ENCODE data around the gene LRRC10B. TPM values are rescaled to one million over a fixed set of nuclear protein-coding genes. Genes with fewer than 3 reads are reported as not detected.
A peak's percentile ranks its signal among the peaks of the same experiment; 100 is the strongest.

Gene LRRC10B
- total RNA-seq, 1 experiment from 2014 or later = 0.39 TPM

DNA sequence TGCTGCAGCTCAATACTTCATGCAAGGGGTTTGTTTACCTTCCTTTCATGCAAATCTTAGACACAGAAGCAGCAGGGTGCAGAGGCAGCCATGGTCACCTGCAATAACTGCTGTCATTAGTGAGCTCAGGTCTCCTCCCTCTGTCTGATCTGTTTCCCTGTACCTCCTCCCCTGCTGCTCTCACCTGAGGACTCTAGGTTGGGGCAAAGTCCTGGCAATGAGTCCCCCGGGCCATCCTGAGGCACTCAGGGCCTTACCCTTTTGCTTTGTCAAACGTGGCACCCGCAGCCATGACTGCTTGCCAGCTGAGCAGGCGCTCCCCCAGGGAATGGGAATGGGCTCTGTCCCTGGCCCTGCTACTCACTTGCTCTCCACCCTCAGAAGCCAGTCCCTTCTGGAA lies 3.9 kb downstream of the LRRC10B start:
- DNase-seq = no peak
- Histone ChIP-seq H3K79me2 (ENCODE audit: insufficient read depth, low read length) (no peaks in the 10 kb centered on the region), H4K5ac (ENCODE audit: insufficient read length, low read depth, low read length) (no peak overlapping the region), H3K4me2 (ENCODE audit: insufficient read depth, insufficient read length, low read length) (no peak overlapping the region), H2BK15ac (ENCODE audit: low read depth, low read length) (no peak overlapping the region), H4K20me1 (ENCODE audit: control insufficient read depth, insufficient read depth, insufficient read length) (no peaks in the 10 kb centered on the region), H4K91ac (ENCODE audit: insufficient read length, low read depth, low read length) (no peak overlapping the region), H3K23ac (ENCODE audit: insufficient read length, low read depth, low read length) (no peak overlapping the region), H3K9me3 (ENCODE audit: control insufficient read depth, low read depth, low read length) (no peaks in the 10 kb centered on the region), H3K4ac (ENCODE audit: low read depth, low read length) (no peak overlapping the region), H2BK5ac (ENCODE audit: insufficient read length, low read length) (no peak overlapping the region), H2AFZ (ENCODE audit: low read length) (no peak overlapping the region), H3K79me1 (ENCODE audit: insufficient read depth, low read depth, low read length, poor library complexity, severe bottlenecking) (no peaks in the 10 kb centered on the region), H2BK120ac (ENCODE audit: low read depth, low read length, poor library complexity, severe bottlenecking) (no peak overlapping the region), H3K56ac (ENCODE audit: insufficient read length, low read depth, low read length) (no peak overlapping the region), H3T11ph (ENCODE audit: low read length) (no peak overlapping the region), H3K14ac (ENCODE audit: insufficient read depth, low read length) (no peak overlapping the region), H3K27ac (ENCODE audit: insufficient read length, low read depth, low read length) (no peak overlapping the region), H2BK12ac (ENCODE audit: insufficient read length, low read depth, low read length) (no peak overlapping the region), H2AK5ac (ENCODE audit: insufficient read length, low read length) (no peak overlapping the region), H3K9ac (ENCODE audit: extremely low read depth, insufficient read length, low read length) (no peak overlapping the region), H4K8ac (replicated peaks; ENCODE audit: insufficient read length, low read depth, low read length) (no peak overlapping the region), H2BK20ac (ENCODE audit: low read depth, low read length, poor library complexity, severe bottlenecking) (no peak overlapping the region), H3K23me2 (ENCODE audit: insufficient read length, low read depth, low read length, poor library complexity, severe bottlenecking) (peaks cover 6% of the 10 kb centered on the region), H3K27me3 (ENCODE audit: insufficient read depth, low read length) (peaks cover 15% of the 10 kb centered on the region), H3K4me1 (ENCODE audit: insufficient read depth, low read length) (peaks cover 17% of the 10 kb centered on the region), H3K18ac (ENCODE audit: insufficient read length, low read depth, low read length) (no peak overlapping the region)
- no peaks in the 10 kb centered on the region; a peak in 1 of 5 replicates for H3K9me3 Mint-ChIP-seq
- H3K4me1 Mint-ChIP-seq = peaks cover 51 to 66% of the 10 kb centered on the region in 2 experiments
- TF ChIP-seq CTCF (conservative IDR thresholded peaks at IDR 0.05) = no peak
- no peaks in the 10 kb centered on the region; a peak in 1 of 7 replicates for H3K36me3 Mint-ChIP-seq (ENCODE audit: insufficient read depth in 1 of 3, low read depth in 3 of 3)
- WGBS (ENCODE audit: extremely low coverage, insufficient read length, low lambda C conversion rate) = no CpG with 5 or more reads among the region's 4 CpGs
- H3K27me3 Mint-ChIP-seq (ENCODE audit: low read depth) = peaks cover 48% of the 10 kb centered on the region
- H3K4me3 Mint-ChIP-seq = peak overlapping the region in 1 of 2 experiments; percentile 53; a peak in 1 of 5 replicates
- no peak overlapping the region for H3K27ac Mint-ChIP-seq
